H1 (cell line): ENCODE measurements around the gene PPP1R1B. TPM values are rescaled to one million over a fixed set of nuclear protein-coding genes. Genes with fewer than 3 reads are reported as not detected.

Experiments
- CREB1 ChIP-seq: IDR thresholded peaks from 2 replicates; pipeline ENCODE4 v1.6.1; 2012; ENCODE audit warnings: inconsistent platforms
- JUND ChIP-seq: IDR thresholded peaks from 2 replicates; pipeline ENCODE4 v1.6.1; 2011; ENCODE audit warnings: mild to moderate bottlenecking, improper control_type of control experiment, low read length
- POLR2AphosphoS5 ChIP-seq: IDR thresholded peaks from 2 replicates; pipeline ENCODE4 v1.6.1; 2011; ENCODE audit warnings: low read depth, low read length
- POU5F1 ChIP-seq: IDR thresholded peaks from 2 replicates; pipeline ENCODE4 v1.6.1; 2011; ENCODE audit warnings: low read depth, mild to moderate bottlenecking, low read length, moderate library complexity
- SIRT6 ChIP-seq: IDR thresholded peaks from one replicate; pipeline ENCODE4 v1.7.1; 2012; ENCODE audit warnings: low read length, inconsistent platforms
- TEAD4 ChIP-seq: IDR thresholded peaks from 2 replicates; pipeline ENCODE4 v1.6.1; 2012; ENCODE audit warnings: low read depth, low read length, inconsistent platforms, mixed read lengths
- polyA plus RNA-seq, 7 experiments: library from polyadenylated mRNA; depleted of rRNA in 3 of 7; stranded (reverse) in 5 of 7; unstranded in 2 of 7; fragments of >200 nt in 5 of 7; fragments of 200-250 nt in 2 of 7; gene quantifications; 1 replicate in 5 of 7; 2 replicates in 1 of 7; 4 replicates in 1 of 7; pipeline versions ENCODE4 v1.2.1 to v1.2.3, GENCODE V29; 2011 to 2013; ENCODE audit warnings: missing spikeins in 2 of 7, mixed read lengths in 2 of 7
- total RNA-seq: library from RNA; stranded (reverse); fragmentation: NEBNext Ultra II Directional; extraction: Animal tissue kit (Norgen Biotek cat#: 25700); gene quantifications from 2 replicates; pipeline ENCODE4 v1.2.1, GENCODE V29; 2021

The PPP1R1B gene
- total and polyA plus RNA-seq, 2 of the 8 experiments (the other 6 are each of a cell fraction or from before 2014, with no cell fraction given) = 10.7 to 22.3 TPM

DNA sequence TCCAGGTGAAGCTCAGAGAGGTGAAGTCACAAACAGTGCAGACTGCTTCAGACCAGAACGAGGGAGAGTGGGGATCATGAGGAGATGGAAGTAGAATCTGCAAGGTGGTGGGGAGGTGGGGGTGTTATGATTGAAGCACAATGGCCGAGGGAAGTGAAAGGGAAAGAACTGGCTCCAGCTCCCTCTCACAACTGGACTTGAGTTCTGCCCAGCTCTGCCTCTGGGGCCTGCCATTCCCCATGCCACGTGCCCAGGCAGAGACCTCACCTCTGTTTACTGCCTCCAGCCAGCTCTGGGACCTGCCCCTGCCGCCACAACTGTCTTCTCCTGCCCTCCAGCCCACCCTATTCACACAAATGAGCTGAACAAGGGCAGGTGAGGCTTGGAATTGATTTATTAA, 44.0 kb downstream of the PPP1R1B start (continued):
- TF ChIP-seq POU5F1 = no peak
- TF ChIP-seq CREB1 = no peak
- TF ChIP-seq TEAD4 = no peak
- TF ChIP-seq JUND = no peak
- TF ChIP-seq SIRT6 = no peak
- no peak for TF ChIP-seq POLR2AphosphoS5
